Mucosa of descending colon (tissue), 3 donors: ENCODE measurements around the gene CRKL. TPM values are rescaled to one million over a fixed set of nuclear protein-coding genes. Genes with fewer than 3 reads are reported as not detected.
"Not testable (repeated sequence)": the region's sequence is repeated elsewhere in the genome, so short reads cannot be mapped to it uniquely, and the experiment has no call there.

ENCODE experiments used
- ATAC-seq: fragments of 200-7000 bp; cut with Tn5 transposase; one replicate; pipeline ENCODE4 v1.9.1; 2020; ENCODE audit warnings: mild to moderate bottlenecking, moderate library complexity
- DNase-seq, 3 donors: peaks; one replicate each; pipeline ENCODE4 v3.0.0-alpha.2; 2020
- H3K36me3 ChIP-seq: fragments of 200-600 bp; one replicate; pipeline ENCODE4 v1.8.0; 2021; ENCODE audit warnings: low read depth, mild to moderate bottlenecking
- H3K4me1 ChIP-seq: fragments of 200-600 bp; one replicate; pipeline ENCODE4 v1.8.0; 2021; ENCODE audit warnings: low read depth, mild to moderate bottlenecking
- H3K4me3 ChIP-seq: fragments of 200-600 bp; one replicate; pipeline ENCODE4 v1.8.0; 2021; ENCODE audit warnings: mild to moderate bottlenecking
- H3K9me3 ChIP-seq: fragments of 200-600 bp; one replicate; pipeline ENCODE4 v1.8.0; 2021; ENCODE audit warnings: mild to moderate bottlenecking
- CTCF ChIP-seq: fragments of 200-600 bp; IDR thresholded peaks from one replicate; pipeline ENCODE4 v1.8.0; 2022; ENCODE audit warnings: antibody characterized with exemption, mild to moderate bottlenecking
- intact Hi-C, 2 donors: fragments of 100-400 bp; cut with DNase I in 1 of 2; cut with micrococcal nuclease in 1 of 2; formaldehyde crosslinking; loops; one replicate each; pipeline versions ENCODE4 v1.11.0 to v1.11.1; 2022; cut with DNase I, micrococcal nuclease
- total RNA-seq, 3 donors: library from RNA; stranded (reverse); fragmentation: NEBNext Ultra II Directional in 2 of 3; extraction: Animal tissue kit (Norgen Biotek cat#: 25700) in 2 of 3; gene quantifications; one replicate each; pipeline versions ENCODE4 v1.2.1 to v1.2.4, GENCODE V29; 2021 to 2023
- donor health status: DM: no; HTN: no; CAD: no; lungs with moderate emphysema.
- donor health status: DM: no; HTN: no; CAD: no.
- donor health status: DM: no; HTN: yes; CAD: no.

CRKL gene
- total RNA-seq, 3 donors from 2014 or later = 48.7 to 63.4 (median 55.3) TPM

- no peak for TF ChIP-seq CTCF
- Histone ChIP-seq H3K9me3 (no peaks in the 10 kb centered on the region), H3K4me3 (no peak overlapping the region), H3K36me3 (peaks cover 7% of the 10 kb centered on the region), H3K4me1 (peaks cover 39% of the 10 kb centered on the region)
- DNase-seq (no peak), ATAC-seq (peak; percentile 91)
- intact Hi-C loops = no loop called here
Measured at GRCh38 chr22:20937031-20937793, 20.0 kb downstream of the CRKL start.

- Histone ChIP-seq H3K4me1 (peaks cover 39% of the 10 kb centered on the region), H3K36me3 (peaks cover 7% of the 10 kb centered on the region), H3K9me3 (no peaks in the 10 kb centered on the region), H3K4me3 (no peak overlapping the region)
- ATAC-seq (no peak), DNase-seq (no peak)
- no peak for TF ChIP-seq CTCF
- intact Hi-C loops = no loop called here
Measured at GRCh38 chr22:20937794-20938671, 20.8 kb downstream of the CRKL start.

DNA sequence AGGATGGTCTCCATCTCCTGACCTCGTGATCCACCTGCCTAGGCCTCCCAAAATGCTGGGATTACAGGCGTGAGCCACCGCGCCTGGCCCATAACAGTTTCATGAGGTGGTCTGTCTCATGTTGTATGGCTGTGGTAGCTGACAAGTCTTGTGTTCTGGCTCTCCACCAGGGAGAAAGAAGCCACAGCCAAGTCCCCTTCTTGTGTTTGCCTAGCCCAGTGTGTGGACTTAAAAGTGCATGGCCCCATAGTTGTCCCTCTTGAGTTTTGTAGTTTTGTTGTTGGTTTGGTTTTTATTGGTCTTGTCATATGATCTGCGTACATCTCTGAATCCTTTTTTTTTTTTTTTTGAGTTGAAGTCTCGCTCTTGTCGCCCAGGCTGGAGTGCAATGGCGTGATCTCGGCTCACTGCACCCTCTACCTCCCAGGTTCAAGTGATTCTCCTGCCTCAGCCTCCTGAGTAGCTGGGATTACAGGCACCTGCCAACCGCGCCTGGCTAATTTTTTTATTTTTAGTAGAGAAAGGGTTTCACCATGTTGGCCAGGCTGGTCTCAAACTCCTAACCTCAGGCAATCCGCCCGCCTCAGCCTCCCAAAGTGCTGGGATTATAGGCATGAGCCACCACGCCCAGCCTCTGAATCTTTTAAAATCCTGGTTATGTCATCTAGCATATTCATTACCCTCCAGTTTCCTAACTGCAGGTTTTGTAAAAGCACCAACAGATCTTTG is 22.4 kb downstream of the CRKL start:
- ATAC-seq = not testable (repeated sequence)
- peaks cover 39% of the 10 kb centered on the region for H3K4me1 ChIP-seq

GRCh38 chr22:20940186-20940651 is 23.0 kb downstream of the CRKL start:
- TF ChIP-seq CTCF = no peak
- no peak for DNase-seq
- intact Hi-C loops = no loop called here
- H3K4me3 ChIP-seq = no peak overlapping the region
- H3K4me1 ChIP-seq = peaks cover 39% of the 10 kb centered on the region
- no peak for ATAC-seq
- no peaks in the 10 kb centered on the region for H3K9me3 ChIP-seq
- no peaks in the 10 kb centered on the region for H3K36me3 ChIP-seq

More for the DNA sequence above, 22.4 kb downstream of the CRKL start:
- H3K4me3 ChIP-seq, intact Hi-C loops, H3K36me3 ChIP-seq, H3K9me3 ChIP-seq, DNase-seq: not testable (repeated sequence)

GRCh38 chr22:20940904-20941385 is 23.7 kb downstream of the CRKL start:
- no peak for TF ChIP-seq CTCF
- intact Hi-C loops = no loop called here
- H3K4me3 ChIP-seq = no peak overlapping the region
- DNase-seq = no peak
- ATAC-seq = no peak
- no peaks in the 10 kb centered on the region for H3K9me3 ChIP-seq
- peaks cover 39% of the 10 kb centered on the region for H3K4me1 ChIP-seq
- no peaks in the 10 kb centered on the region for H3K36me3 ChIP-seq

DNA sequence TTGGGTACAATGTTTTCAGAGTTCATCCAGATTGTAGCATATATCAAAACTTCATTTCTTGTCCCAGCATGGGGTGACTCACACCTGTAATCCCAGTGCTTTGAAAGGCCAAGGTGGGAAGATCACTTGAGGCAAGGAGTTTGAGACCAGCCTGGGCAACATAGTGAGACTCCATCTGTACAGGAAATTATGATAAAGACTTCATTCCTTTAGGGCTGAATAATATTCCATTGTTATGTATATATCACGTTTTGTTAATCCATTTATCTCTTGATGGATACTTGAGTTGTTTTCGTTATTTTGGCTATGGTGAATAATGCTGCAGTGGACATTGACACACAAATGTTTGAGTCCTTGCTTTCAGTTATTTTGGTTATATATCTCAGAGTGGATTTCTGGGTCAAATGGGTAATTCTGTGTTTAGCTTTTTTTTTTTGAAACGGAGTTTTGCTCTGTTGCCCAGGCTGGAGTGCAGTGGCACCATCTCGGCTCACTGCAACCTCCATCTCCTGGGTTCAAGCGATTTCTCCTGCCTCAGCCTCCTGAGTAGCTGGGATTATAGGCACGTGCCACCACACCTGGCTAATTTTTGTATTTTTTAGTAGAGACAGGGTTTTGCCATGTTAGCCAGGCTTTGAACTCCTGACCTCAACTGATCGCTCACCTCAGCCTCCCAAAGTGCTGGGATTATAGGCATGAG is 25.1 kb downstream of the CRKL start:
- peaks cover 29% of the 10 kb centered on the region for H3K4me1 ChIP-seq
- H3K36me3 ChIP-seq, DNase-seq, H3K9me3 ChIP-seq, intact Hi-C loops, H3K4me3 ChIP-seq, ATAC-seq: not testable (repeated sequence)
